ENCODE results near the gene COX5A.
"Not testable (repeated sequence)": the region's sequence is repeated elsewhere in the genome, so short reads cannot be mapped to it uniquely, and the experiment has no call there.

Gene COX5A

GRCh38 chr15:74891469-74891868, 46.4 kb downstream of the COX5A start:
- H3K27me3 ChIP-seq (replicated peaks; ENCODE audit: control insufficient read depth, insufficient read depth, low read length) = no peaks in the 10 kb centered on the region
- TF ChIP-seq CTCF (IDR thresholded peaks at IDR 0.05; ENCODE audit: insufficient read depth, low read length, poor library complexity, severe bottlenecking) = no peak
- H3K36me3 ChIP-seq (ENCODE audit: control insufficient read depth, insufficient read depth, low read length) = peaks cover 17% of the 10 kb centered on the region
- H3K4me3 ChIP-seq (replicated peaks; ENCODE audit: low read depth, low read length) = no peak overlapping the region
- no peak for DNase-seq (ENCODE audit: extremely low read depth, insufficient read length)

- no peaks in the 10 kb centered on the region for H3K27me3 ChIP-seq (replicated peaks; ENCODE audit: control insufficient read depth, insufficient read depth, low read length)
- no peak for TF ChIP-seq CTCF (IDR thresholded peaks at IDR 0.05; ENCODE audit: insufficient read depth, low read length, poor library complexity, severe bottlenecking)
- H3K4me3 ChIP-seq (replicated peaks; ENCODE audit: low read depth, low read length) = peak overlapping the region; percentile 77
- H3K36me3 ChIP-seq (ENCODE audit: control insufficient read depth, insufficient read depth, low read length) = peaks cover 15% of the 10 kb centered on the region
- no peak for DNase-seq (ENCODE audit: extremely low read depth, insufficient read length)
Observed at GRCh38 chr15:74890665-74890960, 47.3 kb downstream of the COX5A start.

- no peaks in the 10 kb centered on the region for H3K27me3 ChIP-seq (replicated peaks; ENCODE audit: control insufficient read depth, insufficient read depth, low read length)
- peak; percentile 84 for DNase-seq (ENCODE audit: extremely low read depth, insufficient read length)
- peak within 1 kb of the TSS; percentile 77 for H3K4me3 ChIP-seq (replicated peaks; ENCODE audit: low read depth, low read length)
- TF ChIP-seq CTCF (IDR thresholded peaks at IDR 0.05; ENCODE audit: insufficient read depth, low read length, poor library complexity, severe bottlenecking) = no peak
- peaks cover 15% of the 10 kb centered on the region for H3K36me3 ChIP-seq (ENCODE audit: control insufficient read depth, insufficient read depth, low read length)
Observed at GRCh38 chr15:74889883-74890664, 47.8 kb downstream of the COX5A start, which contains the start of gene MPI. MPI (plus strand) TSS chr15:74890042; CDS start chr15:74890074, 32 bp downstream.

- peaks cover 15% of the 10 kb centered on the region for H3K36me3 ChIP-seq (ENCODE audit: control insufficient read depth, insufficient read depth, low read length)
- H3K4me3 ChIP-seq (replicated peaks; ENCODE audit: low read depth, low read length) = peak overlapping the region; percentile 77
- no peak for DNase-seq (ENCODE audit: extremely low read depth, insufficient read length)
- no peak for TF ChIP-seq CTCF (IDR thresholded peaks at IDR 0.05; ENCODE audit: insufficient read depth, low read length, poor library complexity, severe bottlenecking)
- H3K27me3 ChIP-seq (replicated peaks; ENCODE audit: control insufficient read depth, insufficient read depth, low read length) = no peaks in the 10 kb centered on the region
Observed at GRCh38 chr15:74889390-74889882, 48.4 kb downstream of the COX5A start.

GRCh38 chr15:74888716-74889115, 49.2 kb downstream of the COX5A start:
- no peaks in the 10 kb centered on the region for H3K27me3 ChIP-seq (replicated peaks; ENCODE audit: control insufficient read depth, insufficient read depth, low read length)
- no peak overlapping the region for H3K4me3 ChIP-seq (replicated peaks; ENCODE audit: low read depth, low read length)
- peaks cover 15% of the 10 kb centered on the region for H3K36me3 ChIP-seq (ENCODE audit: control insufficient read depth, insufficient read depth, low read length)
- DNase-seq (ENCODE audit: extremely low read depth, insufficient read length) = no peak
- TF ChIP-seq CTCF (IDR thresholded peaks at IDR 0.05; ENCODE audit: insufficient read depth, low read length, poor library complexity, severe bottlenecking) = no peak

GRCh38 chr15:74887537-74888193, 50.2 kb downstream of the COX5A start:
- H3K27me3 ChIP-seq (replicated peaks; ENCODE audit: control insufficient read depth, insufficient read depth, low read length); DNase-seq (ENCODE audit: extremely low read depth, insufficient read length); H3K4me3 ChIP-seq (replicated peaks; ENCODE audit: low read depth, low read length); H3K36me3 ChIP-seq (ENCODE audit: control insufficient read depth, insufficient read depth, low read length): not testable (repeated sequence)
